ENCODE results near the gene OR2M4. TPM values are rescaled to one million over a fixed set of nuclear protein-coding genes. Genes with fewer than 3 reads are reported as not detected.

The OR2M4 gene
- total RNA-seq, 2 experiments from 2014 or later = not detected

Other genes starting within 250 kb of the OR2M4 start
- not detected for gene OR2L5, start 217.8 kb upstream of the OR2M4 start, total RNA-seq
- under 1 TPM in 1 of 2 experiments, not detected in 1; 0.06 TPM for gene OR2L2, start 201.3 kb upstream of the OR2M4 start, total RNA-seq
- gene OR2L3, start 184.6 kb upstream of the OR2M4 start, total RNA-seq = not detected
- not detected for gene OR2L13, start 136.2 kb upstream of the OR2M4 start, total RNA-seq
- not detected for gene OR2M5, start 86.3 kb upstream of the OR2M4 start, total RNA-seq
- gene OR2M2, start 56.6 kb upstream of the OR2M4 start, total RNA-seq = not detected
- not detected for gene OR2M3, start 34.2 kb upstream of the OR2M4 start, total RNA-seq
- not detected for gene OR2T33, start 46.6 kb downstream of the OR2M4 start, total RNA-seq
- not detected for gene OR2T12, start 72.0 kb downstream of the OR2M4 start, total RNA-seq
- not detected for gene OR2M7, start 93.2 kb downstream of the OR2M4 start, total RNA-seq
- gene OR14C36, start 117.4 kb downstream of the OR2M4 start, total RNA-seq = not detected
- gene OR2T4, start 130.2 kb downstream of the OR2M4 start, total RNA-seq = not detected
- gene OR2T6, start 144.3 kb downstream of the OR2M4 start, total RNA-seq = not detected
- not detected for gene OR2T1, start 171.6 kb downstream of the OR2M4 start, total RNA-seq
- not detected for gene OR2T2, start 214.2 kb downstream of the OR2M4 start, total RNA-seq
- not detected for gene OR2T3, start 241.9 kb downstream of the OR2M4 start, total RNA-seq

All from activated naive CD8-positive, alpha-beta T cell treated with anti-CD3 and anti-CD28 coated beads for 36 hours (primary cell).